ENCODE measurements around the gene BECN2.

DNA sequence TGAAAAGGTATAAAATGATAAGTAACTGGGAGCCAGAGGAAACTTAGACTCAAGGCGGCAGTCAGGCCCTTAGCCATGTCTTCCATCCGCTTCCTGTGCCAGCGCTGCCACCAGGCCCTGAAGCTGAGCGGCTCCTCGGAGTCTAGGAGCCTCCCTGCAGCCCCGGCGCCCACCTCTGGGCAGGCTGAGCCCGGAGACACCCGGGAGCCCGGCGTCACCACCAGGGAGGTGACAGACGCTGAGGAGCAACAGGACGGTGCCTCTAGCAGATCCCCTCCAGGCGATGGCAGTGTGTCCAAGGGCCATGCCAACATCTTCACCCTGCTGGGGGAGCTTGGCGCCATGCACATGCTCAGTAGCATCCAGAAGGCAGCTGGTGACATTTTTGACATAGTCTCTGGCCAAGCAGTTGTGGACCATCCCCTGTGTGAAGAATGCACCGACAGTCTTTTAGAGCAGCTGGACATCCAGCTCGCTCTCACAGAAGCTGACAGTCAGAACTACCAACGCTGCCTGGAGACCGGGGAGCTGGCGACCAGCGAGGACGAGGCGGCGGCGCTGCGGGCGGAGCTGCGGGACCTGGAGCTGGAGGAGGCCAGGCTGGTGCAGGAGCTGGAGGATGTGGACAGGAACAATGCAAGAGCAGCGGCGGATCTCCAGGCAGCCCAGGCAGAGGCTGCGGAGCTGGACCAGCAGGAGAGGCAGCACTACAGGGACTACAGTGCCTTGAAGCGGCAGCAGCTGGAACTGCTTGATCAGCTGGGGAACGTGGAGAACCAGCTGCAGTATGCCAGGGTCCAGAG is at the start of gene BECN2:
- TF ChIP-seq CEBPB (IDR thresholded peaks at IDR 0.05) = no peak
- no peak for TF ChIP-seq EP300 (IDR thresholded peaks at IDR 0.05; ENCODE audit: borderline replicate concordance)
- no peak for TF ChIP-seq FOXM1 (IDR thresholded peaks at IDR 0.05; ENCODE audit: borderline replicate concordance, low read depth)
- TF ChIP-seq NFIC (IDR thresholded peaks at IDR 0.05) = no peak
- TF ChIP-seq CREB1 (IDR thresholded peaks at IDR 0.05; ENCODE audit: low read depth) = no peak
- TF ChIP-seq, protein P1, sequence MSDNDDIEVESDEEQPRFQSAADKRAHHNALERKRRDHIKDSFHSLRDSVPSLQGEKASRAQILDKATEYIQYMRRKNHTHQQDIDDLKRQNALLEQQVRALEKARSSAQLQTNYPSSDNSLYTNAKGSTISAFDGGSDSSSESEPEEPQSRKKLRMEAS (IDR thresholded peaks at IDR 0.05) = no peak
- no peak for TF ChIP-seq REST (IDR thresholded peaks at IDR 0.05; ENCODE audit: low read depth)
- TF ChIP-seq, protein P2, sequence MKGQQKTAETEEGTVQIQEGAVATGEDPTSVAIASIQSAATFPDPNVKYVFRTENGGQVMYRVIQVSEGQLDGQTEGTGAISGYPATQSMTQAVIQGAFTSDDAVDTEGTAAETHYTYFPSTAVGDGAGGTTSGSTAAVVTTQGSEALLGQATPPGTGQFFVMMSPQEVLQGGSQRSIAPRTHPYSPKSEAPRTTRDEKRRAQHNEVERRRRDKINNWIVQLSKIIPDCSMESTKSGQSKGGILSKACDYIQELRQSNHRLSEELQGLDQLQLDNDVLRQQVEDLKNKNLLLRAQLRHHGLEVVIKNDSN (IDR thresholded peaks at IDR 0.05) = no peak

Data from Ishikawa (cell line).